ENCODE results near the gene PTGER4.
"Not testable (repeated sequence)": the region's sequence is repeated elsewhere in the genome, so short reads cannot be mapped to it uniquely, and the experiment has no call there.

PTGER4 gene

DNA sequence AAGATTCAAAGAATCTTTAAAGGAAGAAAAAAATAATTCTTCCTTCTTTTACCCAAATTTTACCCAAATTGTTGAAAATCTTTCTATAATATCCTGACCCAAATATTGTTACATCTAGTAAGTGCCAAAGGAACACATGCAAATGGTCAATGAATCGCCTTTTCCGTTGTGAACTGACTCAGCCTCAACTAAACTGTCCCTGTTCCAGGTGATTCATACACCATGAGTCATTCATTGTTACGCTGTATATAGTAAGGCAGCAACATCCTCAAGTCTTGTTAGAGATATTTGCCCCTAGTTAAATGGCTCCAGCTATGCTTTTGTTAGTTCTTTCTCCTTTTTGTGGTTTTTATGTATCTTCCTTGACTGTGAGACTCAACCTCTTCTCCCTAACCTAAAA is 9.7 kb downstream of the PTGER4 start:
- peak; percentile 89 for DNase-seq

GRCh38 chr5:40690267-40690666 is 10.6 kb downstream of the PTGER4 start:
- no peak for DNase-seq

GRCh38 chr5:40691894-40692293 is 12.2 kb downstream of the PTGER4 start:
- no peak for DNase-seq

DNA sequence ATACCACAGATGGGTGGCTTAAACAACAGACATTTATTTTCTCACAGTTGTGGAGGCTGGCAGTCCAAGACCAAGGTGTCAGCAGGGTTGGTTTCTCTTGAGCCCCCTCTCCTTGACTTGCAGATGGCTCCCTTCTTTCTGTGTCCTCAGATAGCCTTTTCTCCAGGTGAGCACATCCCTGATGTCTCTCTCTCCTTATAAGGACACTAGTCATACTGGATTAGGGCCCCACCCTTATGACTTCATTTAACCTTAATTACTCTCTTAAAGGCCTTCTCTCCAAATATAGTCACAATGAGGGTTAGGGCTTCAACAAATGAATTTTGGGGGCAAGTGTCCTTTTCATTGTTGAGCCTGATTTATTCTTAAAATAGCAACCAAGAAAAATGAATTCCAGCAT is 14.7 kb downstream of the PTGER4 start:
- DNase-seq: peak; percentile 25

- DNase-seq: no peak
These were observed 20.5 kb downstream of the PTGER4 start for GRCh38 chr5:40700116-40700782.

DNA sequence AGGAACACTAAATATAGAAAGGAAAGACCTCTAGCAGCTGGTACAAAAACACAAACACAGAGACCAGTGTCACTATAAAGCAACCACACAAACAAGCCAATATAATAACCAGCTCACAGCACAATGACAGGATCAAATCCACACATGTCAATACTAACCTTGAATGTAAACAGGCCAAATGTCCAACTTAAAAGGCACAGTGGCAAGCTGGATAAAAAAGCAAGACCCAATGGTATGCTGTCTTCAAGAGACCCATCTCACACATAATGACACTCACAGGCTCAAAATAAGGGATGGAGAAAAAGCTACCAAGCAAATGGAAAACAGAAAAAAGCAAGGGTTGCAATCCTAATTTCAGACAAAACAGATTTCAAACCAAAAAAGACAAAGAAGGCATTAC is 22.3 kb downstream of the PTGER4 start:
- DNase-seq: not testable (repeated sequence)

- not testable (repeated sequence) for DNase-seq
These were observed 25.8 kb downstream of the PTGER4 start for GRCh38 chr5:40705484-40705883.

DNA sequence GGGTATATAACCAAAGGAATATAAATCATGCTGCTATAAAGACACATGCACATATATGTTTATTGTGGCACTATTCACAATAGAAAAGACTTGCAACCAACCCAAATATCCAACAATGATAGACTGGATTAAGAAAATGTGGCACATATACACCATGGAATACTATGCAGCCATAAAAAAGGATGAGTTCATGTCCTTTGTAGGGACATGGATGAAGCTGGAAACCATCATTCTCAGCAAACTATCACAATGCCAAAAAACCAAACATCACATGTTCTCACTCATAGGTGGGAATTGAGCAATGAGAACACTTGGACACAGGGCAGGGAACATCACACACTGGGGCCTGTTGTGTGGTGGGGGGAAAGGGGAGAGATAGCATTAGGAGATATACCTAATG is 30.9 kb downstream of the PTGER4 start:
- not testable (repeated sequence) for DNase-seq

GRCh38 chr5:40714001-40714400 is 34.3 kb downstream of the PTGER4 start:
- DNase-seq: no peak

- DNase-seq: peak; percentile 15
These were observed 36.3 kb downstream of the PTGER4 start for GRCh38 chr5:40716000-40716399.

- no peak for DNase-seq
These were observed 36.9 kb downstream of the PTGER4 start for GRCh38 chr5:40716590-40716989.

GRCh38 chr5:40717281-40717680 is 37.6 kb downstream of the PTGER4 start:
- DNase-seq: peak; percentile 31

DNA sequence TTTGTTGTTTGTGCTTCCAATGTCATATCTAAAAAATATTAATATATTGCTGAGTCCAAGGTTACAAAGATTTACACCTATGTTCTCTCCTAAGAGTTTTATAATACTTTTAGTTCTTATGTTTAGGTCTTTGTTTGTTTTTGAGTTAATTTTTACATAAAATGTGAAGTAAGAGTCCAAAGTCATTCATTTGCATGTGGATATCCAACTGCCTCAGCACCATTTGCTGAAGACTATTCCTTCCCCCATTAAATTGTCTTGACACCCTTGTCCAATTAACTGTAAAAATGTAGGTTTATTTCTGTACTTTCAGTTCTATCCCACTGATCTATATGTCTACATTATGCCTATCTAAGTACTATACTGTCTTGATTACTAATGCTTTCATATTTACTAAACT is 40.4 kb downstream of the PTGER4 start:
- DNase-seq: no peak

DNA sequence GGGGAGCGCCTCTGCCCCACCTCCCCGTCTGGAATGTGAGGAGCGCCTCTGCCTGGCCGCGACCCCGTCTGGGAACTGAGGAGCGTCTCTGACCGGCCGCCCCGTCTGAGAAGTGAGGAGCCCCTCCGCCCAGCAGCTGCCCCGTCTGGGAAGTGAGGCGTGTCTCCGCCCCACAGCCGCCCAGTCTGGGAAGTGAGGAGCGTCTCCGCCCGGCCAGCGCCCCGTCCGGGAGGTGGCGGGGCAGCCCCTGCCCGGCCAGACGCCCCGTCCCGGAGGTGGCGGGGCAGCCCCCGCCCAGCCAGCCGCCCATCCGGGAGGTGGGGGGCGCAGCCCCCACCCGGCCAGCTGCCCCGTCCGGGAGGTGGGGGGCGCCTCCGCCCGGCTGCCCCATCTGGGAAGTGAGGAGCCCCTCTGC is 42.8 kb downstream of the PTGER4 start:
- DNase-seq: not testable (repeated sequence)

DNA sequence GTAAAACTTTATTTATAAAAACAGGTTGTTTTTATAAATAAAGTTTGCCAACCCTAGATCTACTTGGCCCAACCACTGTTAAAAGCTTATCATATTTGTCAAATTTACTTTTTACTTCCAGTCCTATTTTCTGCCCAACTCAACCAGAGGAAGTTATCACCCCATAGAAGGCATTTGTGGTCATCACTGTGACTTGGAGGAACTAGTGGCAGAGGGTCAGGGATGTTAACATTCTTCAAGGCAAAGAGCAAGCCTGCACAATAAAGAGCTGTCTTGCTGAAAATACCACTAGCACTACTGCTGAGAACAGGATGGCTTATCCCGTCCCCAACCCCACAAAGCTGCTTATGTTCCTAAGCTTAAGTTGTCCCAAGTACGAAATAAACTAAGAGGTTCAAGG is 53.7 kb downstream of the PTGER4 start:
- DNase-seq: no peak

GRCh38 chr5:40733879-40734563 is 54.3 kb downstream of the PTGER4 start:
- DNase-seq: no peak

DNA sequence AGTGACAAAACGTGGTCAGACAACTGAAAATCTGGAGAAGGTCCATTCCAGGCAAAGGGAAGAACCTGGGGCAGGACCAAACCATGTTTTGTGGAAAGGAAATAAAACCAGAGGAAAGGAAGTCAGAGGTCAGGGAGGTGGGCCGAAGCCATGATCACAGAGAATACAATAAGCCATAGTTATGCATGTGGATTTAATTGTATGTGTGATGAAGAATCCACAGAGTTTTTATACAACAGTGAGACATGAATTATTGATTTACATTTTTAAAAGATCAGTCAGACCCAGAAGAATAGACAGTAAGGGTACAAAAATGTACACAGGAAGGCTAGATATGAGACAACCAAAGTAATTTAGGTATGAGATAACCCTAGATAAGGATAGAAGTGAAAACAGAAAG is 55.3 kb downstream of the PTGER4 start:
- DNase-seq: peak; percentile 32

DNA sequence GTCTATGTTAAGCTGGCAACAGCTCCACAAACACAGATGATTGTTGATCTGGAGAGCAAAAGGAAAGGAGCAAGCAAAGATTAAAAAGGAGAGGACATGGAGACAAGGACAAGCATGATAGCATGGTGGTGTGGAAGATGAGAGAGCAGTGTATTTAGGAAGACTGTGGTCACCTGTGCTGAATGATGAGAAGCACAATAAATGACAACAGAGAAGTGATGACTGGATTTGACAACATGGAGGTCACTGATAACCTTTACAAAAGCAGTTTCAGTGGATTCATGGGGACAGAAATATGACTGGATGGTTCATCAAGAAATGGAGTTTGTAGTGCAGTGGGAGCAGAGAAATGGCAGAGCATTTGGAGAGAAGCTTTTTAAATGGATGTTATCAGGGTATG is 55.9 kb downstream of the PTGER4 start:
- no peak for DNase-seq

DNA sequence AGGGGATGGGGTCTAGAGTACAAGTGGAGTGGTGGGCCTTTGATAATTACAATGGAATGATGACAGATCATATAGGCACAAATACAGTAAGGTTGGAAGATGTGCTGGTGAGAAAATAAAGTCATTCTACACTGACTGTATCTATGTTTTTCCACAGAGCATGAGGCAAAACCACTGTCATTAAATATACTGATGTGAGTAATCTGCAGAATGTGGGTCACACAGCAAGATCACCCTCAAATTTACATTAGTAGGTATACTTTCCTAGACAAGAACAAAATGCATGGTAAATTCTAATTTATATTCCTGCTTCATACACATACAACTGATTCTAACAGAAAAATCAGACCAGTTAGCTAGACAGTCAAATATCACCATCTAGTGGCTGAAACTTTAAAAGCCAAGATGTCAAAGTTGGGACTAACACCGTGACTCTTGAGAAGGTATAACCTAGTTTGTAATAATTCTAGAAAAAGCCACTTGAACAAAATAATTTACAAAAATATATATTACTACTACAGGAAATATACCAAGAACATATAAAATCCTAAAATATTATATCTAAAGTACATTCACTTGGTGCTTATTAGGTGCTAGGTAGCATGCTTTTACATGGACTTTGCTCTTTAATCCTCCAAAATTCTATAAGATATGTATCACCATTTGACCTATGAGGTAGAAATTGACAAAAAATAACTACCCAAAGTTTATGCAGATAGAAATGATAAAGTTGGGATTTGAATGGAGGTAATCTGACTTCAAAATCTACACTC is 56.6 kb downstream of the PTGER4 start:
- DNase-seq: peak; percentile 63

- DNase-seq: peak; percentile 3
These were observed 58.8 kb downstream of the PTGER4 start for GRCh38 chr5:40738502-40738901.
